Measurements from ENCODE around the gene HLA-G.
"Not testable (repeated sequence)": the region's sequence is repeated elsewhere in the genome, so short reads cannot be mapped to it uniquely, and the experiment has no call there.

HLA-G gene

DNA sequence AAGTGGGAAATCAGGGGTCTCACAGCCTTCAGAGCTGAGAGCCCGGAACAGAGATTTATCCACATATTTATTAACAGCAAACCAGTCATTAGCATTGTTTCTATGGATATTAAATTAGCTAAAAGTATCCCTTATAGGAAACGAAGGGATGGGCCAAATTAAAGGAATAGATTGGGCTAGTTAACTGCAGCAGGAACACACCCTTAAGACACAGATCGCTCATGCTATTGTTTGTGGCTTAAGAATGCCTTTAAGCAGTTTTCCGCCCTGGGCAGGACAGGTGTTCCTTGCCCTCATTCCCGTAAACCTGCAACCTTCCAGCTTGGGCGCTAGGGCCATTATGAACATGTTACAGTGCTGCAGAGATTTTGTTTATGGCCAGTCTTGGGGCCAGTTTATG lies 48.1 kb downstream of the HLA-G start:
- DNase-seq: not testable (repeated sequence)

Measured in NCI-H1436 (cell line).